Thoracic aorta (tissue), 2 donors: ENCODE measurements around the gene SYP. TPM values are rescaled to one million over a fixed set of nuclear protein-coding genes. Genes with fewer than 3 reads are reported as not detected.

Source experiments
- ATAC-seq: fragments of 150-250 bp; one replicate; pipeline ENCODE4 v1.8.0; 2017; ENCODE audit warnings: low read depth; ENCODE audit not compliant: insufficient number of reproducible peaks, low FRiP score
- DNase-seq: peaks from one replicate; pipeline ENCODE4 v3.0.0-alpha.2; 2020; ENCODE audit warnings: low spot score
- H3K27ac ChIP-seq, 2 donors: fragments of 200-600 bp; sonication (generic); 1 replicate in 1 of 2; 2 replicates in 1 of 2; pipeline ENCODE4 v1.5.1; 2016; ENCODE audit warnings: mild to moderate bottlenecking in 2 of 2, moderate library complexity in 2 of 2
- H3K27me3 ChIP-seq: fragments of 200-600 bp; sonication (generic); replicated peaks from 2 replicates; pipeline ENCODE4 v1.6.0; 2016; ENCODE audit warnings: mild to moderate bottlenecking; ENCODE audit not compliant: insufficient read depth
- H3K36me3 ChIP-seq: fragments of 200-600 bp; sonication (generic); one replicate; pipeline ENCODE4 v1.5.1; 2016
- H3K4me1 ChIP-seq, 2 donors: fragments of 200-600 bp; sonication (generic); 1 replicate in 1 of 2; 2 replicates in 1 of 2; pipeline versions ENCODE4 v1.5.1 to v1.6.0; 2016; ENCODE audit warnings: low read depth in 2 of 2, mild to moderate bottlenecking in 1 of 2; ENCODE audit not compliant: control insufficient read depth in 1 of 2
- H3K4me3 ChIP-seq: fragments of 200-600 bp; sonication (generic); 2 replicates; pipeline ENCODE4 v1.5.1; 2016; ENCODE audit warnings: mild to moderate bottlenecking
- H3K9me3 ChIP-seq: fragments of 200-600 bp; sonication (generic); 2 replicates; pipeline ENCODE4 v1.5.1; 2016
- total RNA-seq, 2 donors: library from RNA; depleted of rRNA; stranded (reverse); fragments of >200 nt; gene quantifications; one replicate each; pipeline versions ENCODE4 v1.1.0 to v1.2.3, GENCODE V29; 2016
- TF ChIP-seq, protein P1 (sequence below): fragments of 200-600 bp; sonication (generic); IDR thresholded peaks from one replicate; pipeline ENCODE4 v1.5.1; 2019; ENCODE audit warnings: antibody characterized with exemption

SYP gene
- total RNA-seq, 2 donors from 2014 or later, result 3.2 to 6.9 TPM

DNA sequence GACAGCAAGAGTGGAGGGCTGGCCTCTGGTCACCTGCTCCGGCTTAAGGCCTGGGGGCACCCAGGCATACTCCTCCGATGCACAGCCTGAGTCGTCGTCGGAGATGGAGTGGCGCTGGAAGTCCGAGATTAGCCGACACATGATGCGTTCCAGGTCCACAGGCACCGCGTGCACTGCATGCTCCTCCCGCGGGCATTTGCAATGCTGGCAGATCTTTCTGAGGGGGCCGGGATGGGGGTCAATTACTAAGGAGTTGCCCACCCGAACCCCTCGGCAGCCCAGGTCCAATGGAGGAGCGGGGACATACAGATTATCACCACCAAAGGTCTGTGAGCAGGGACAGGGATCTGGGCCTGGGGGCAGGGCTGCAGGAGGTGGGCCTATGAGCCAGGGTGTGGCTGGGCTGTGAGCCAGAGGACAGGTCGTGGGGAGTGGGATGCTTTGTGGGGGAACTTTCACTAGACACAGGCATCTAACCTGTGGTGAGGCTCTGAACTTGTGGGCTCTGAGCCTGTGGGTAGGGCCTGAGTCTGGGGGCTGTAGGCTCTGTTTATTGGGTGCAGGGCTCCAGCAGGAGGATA lies 16.2 kb downstream of the SYP start:
- no peak for ATAC-seq
- no peaks in the 10 kb centered on the region for H3K27me3 ChIP-seq

DNA sequence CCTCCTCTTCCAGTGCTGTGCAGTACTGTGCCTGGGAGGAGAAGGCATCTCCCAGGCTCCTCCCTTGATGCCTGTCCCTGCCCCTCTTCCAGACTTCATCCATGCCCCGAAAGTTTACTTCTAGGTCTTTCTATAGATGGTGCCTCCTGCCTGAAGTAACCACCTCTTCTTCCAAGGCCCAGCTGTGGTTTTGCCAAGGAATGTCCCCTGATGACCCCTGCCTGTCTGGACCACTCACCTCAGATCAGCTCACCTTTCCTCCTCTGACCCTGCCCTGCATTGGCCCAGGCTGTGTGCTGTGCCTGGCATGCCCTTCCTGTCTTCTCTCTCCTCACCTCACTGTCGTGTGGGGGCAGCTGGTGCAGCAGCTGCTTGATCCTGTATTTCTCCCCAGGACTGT lies 20.6 kb downstream of the SYP start:
- DNase-seq, result no peak
- Histone ChIP-seq H3K27ac (no peak overlapping the region), H3K4me1 (peaks cover 0 to 11% of the 10 kb centered on the region in 2 donors), H3K36me3 (peaks cover 7% of the 10 kb centered on the region), H3K9me3 (no peaks in the 10 kb centered on the region), H3K27me3 (no peaks in the 10 kb centered on the region), H3K4me3 (no peak overlapping the region)
- no peak for ATAC-seq
- TF ChIP-seq, protein P1, sequence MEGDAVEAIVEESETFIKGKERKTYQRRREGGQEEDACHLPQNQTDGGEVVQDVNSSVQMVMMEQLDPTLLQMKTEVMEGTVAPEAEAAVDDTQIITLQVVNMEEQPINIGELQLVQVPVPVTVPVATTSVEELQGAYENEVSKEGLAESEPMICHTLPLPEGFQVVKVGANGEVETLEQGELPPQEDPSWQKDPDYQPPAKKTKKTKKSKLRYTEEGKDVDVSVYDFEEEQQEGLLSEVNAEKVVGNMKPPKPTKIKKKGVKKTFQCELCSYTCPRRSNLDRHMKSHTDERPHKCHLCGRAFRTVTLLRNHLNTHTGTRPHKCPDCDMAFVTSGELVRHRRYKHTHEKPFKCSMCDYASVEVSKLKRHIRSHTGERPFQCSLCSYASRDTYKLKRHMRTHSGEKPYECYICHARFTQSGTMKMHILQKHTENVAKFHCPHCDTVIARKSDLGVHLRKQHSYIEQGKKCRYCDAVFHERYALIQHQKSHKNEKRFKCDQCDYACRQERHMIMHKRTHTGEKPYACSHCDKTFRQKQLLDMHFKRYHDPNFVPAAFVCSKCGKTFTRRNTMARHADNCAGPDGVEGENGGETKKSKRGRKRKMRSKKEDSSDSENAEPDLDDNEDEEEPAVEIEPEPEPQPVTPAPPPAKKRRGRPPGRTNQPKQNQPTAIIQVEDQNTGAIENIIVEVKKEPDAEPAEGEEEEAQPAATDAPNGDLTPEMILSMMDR, result no peak

More for the DNA sequence above, 16.2 kb downstream of the SYP start:
- TF ChIP-seq, protein P1, result no peak
- peak overlapping the region in 1 of 2 donors; percentile 50 for H3K27ac ChIP-seq
- peaks cover 4% of the 10 kb centered on the region for H3K36me3 ChIP-seq
- peak overlapping the region; percentile 75 for H3K4me3 ChIP-seq
- H3K4me1 ChIP-seq, result peaks cover 0 to 7% of the 10 kb centered on the region in 2 donors
- H3K9me3 ChIP-seq, result no peaks in the 10 kb centered on the region
- DNase-seq, result no peak

DNA sequence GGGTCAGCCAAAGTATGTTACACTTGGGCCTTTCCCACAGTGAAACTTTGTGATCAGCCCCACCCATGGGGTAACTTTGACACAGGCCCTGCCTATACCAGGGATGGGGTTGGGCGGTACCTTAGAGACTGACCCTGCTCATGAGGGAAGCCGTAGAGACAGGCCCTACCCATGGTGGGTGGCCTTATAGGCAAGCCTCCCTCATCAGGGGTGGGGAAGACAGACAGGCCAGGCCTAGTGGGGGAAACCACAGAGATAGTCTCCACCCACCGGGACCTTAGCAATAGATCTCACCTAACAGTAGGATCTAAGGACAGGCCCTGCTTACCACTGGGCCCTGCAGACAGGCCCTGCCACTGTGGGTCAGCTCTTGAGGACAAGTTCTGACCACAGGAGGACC lies 21.5 kb downstream of the SYP start:
- no peak for ATAC-seq
- peak overlapping the region in 1 of 2 donors; percentile 12 for H3K27ac ChIP-seq
- H3K9me3 ChIP-seq, result no peaks in the 10 kb centered on the region
- TF ChIP-seq, protein P1, result no peak
- no peaks in the 10 kb centered on the region for H3K27me3 ChIP-seq
- no peak for DNase-seq
- H3K36me3 ChIP-seq, result peaks cover 10% of the 10 kb centered on the region
- H3K4me1 ChIP-seq, result peaks cover 0 to 19% of the 10 kb centered on the region in 2 donors
- H3K4me3 ChIP-seq, result no peak overlapping the region

DNA sequence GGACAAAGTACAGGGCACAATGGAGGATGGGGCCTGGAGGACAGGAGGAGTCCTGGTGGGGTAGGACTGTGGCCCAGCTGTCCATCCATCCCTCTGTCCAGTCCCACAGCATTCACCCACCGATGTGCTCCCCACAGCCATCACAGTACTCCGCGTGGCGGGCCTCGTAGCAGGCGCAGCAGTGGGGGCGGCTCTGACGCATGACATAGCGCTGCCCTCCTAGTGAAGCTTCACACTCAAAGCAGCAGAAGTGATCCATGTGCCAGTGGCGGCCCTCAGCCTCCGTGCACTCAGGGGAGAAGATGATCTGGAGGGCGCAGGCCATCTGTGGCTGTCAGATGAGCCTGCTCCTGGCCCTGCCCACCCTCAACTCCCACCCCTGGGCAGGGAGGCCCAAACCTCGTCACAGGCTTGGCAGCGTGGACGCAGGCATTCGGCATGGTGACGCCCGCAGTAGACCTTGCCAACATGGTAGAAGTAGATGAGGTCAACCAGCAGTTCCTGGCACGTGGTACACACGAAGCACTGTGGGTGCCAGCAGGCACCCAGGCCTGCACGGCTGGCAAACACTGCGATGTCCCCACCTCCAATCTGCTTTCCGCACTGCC lies 22.0 kb downstream of the SYP start:
- H3K9me3 ChIP-seq, result no peaks in the 10 kb centered on the region
- H3K4me3 ChIP-seq, result no peak overlapping the region
- peaks cover 12% of the 10 kb centered on the region for H3K36me3 ChIP-seq
- H3K27me3 ChIP-seq, result no peaks in the 10 kb centered on the region
- H3K27ac ChIP-seq, result peak overlapping the region in 1 of 2 donors; percentile 44
- ATAC-seq (no peak), DNase-seq (no peak)
- TF ChIP-seq, protein P1, result no peak
- H3K4me1 ChIP-seq, result peaks cover 0 to 25% of the 10 kb centered on the region in 2 donors

DNA sequence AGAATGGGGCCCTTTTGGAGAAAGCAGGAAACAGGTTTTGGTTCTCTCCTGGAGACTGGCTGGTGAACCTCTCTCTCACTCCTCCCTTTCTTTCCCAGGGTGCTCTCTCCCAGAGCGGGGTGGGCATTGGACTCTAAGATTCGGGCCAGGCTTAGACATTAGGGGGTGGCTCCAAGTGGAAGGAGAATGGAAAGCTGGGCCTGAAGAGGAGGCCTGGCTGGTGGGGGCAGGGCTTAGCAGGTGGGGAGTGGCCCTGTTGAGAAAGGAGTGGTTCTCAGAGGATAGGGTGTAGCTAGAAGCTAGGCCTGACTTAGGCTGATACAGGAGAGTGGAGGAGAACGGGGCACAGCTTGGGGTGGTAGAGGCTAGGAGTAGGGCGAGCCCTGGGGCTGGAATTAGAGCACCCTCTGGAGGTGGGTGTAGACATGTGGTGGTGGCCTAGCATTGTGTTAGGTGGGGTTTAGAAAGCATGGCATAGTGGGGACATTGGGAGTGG lies 22.6 kb downstream of the SYP start:
- Histone ChIP-seq H3K27ac (peak overlapping the region in 1 of 2 donors; percentile 44), H3K27me3 (no peaks in the 10 kb centered on the region), H3K4me1 (peaks cover 0 to 26% of the 10 kb centered on the region in 2 donors), H3K4me3 (no peak overlapping the region), H3K36me3 (peaks cover 10% of the 10 kb centered on the region), H3K9me3 (no peaks in the 10 kb centered on the region)
- DNase-seq (no peak), ATAC-seq (no peak)
- TF ChIP-seq, protein P1, result no peak
